ENCODE data around the gene UTRN. TPM values are rescaled to one million over a fixed set of nuclear protein-coding genes. Genes with fewer than 3 reads are reported as not detected.
A peak's percentile ranks its signal among the peaks of the same experiment; 100 is the strongest.

UTRN gene
- total and polyA plus RNA-seq, 12 donors = 11.4 to 109 (median 84.4) TPM

DNA sequence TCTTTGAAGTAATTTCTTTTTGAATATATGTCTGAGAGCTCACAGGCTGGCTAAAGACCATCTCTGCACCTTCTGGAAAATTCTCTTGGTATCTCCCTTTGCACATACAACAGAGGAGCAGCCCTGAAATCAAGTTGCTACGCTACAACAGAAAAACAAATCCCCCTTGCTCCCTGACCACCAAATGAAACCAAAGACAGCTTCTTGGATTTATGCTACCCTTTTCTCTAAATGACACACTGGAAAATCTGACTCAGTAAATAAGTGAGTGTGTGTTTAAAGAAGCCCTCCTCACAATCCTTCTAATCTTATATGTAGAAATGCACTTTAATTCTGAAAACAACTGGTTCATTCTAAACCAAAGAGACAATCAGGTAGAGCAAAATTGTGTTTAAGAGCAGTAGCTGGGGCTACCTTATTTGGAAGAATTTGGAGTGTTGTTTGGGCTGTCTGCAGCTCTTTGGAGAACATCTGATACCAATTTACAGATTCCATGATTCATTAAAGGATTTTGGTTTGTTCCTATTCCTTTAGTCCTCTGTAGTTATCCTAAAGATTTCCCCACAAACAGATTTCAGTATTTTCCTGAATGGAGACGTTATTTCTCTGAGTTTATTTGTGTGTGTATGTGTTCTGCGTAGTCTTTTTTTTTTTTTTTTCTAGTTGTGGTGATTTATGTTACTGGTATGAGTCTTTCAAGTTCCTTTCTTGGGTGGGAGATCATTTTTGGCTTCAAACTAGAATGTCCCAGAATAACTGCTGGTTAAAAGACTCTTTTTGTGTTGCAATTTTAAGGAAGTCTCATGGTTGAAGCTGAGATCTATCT, 36.4 kb upstream of the UTRN start:
- peaks cover 0 to 12% (median 0%) of the 10 kb centered on the region in 9 donors for H3K4me1 ChIP-seq
- intact Hi-C loops (cut with DNase I) = no loop called here
- 71 to 78% methylated on average over 3 of the region's 3 CpGs for WGBS, 2 donors

DNA sequence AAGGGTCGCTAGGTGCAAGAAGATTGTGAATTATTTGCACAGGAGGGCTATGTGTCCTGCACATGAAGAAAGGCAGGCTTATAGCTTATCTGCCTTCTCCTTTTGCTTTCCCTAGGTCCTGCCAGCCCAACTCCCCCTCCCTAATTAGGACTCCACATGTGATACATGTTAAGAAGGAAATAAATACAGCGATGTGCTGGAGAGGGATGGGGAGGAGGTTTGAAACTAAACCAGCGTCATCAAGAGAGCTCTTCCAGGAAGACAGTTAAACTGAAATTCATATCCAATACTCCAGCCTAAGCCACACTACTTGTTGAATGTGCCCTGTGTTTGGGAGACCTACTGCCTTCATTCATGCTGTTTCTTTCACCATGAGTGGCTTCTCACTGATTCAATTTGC, 34.9 kb upstream of the UTRN start:
- H3K36me3 ChIP-seq = no peaks in the 10 kb centered on the region
- H3K9me3 ChIP-seq = peaks cover 0 to 14% (median 0%) of the 10 kb centered on the region in 11 donors
- no peak overlapping the region for H3K4me3 ChIP-seq
- no peak overlapping the region for H3K27ac ChIP-seq
- 60 to 72% methylated on average over 3 of the region's 3 CpGs for WGBS, 2 donors
- ATAC-seq = no peak
- TF ChIP-seq, protein P1, sequence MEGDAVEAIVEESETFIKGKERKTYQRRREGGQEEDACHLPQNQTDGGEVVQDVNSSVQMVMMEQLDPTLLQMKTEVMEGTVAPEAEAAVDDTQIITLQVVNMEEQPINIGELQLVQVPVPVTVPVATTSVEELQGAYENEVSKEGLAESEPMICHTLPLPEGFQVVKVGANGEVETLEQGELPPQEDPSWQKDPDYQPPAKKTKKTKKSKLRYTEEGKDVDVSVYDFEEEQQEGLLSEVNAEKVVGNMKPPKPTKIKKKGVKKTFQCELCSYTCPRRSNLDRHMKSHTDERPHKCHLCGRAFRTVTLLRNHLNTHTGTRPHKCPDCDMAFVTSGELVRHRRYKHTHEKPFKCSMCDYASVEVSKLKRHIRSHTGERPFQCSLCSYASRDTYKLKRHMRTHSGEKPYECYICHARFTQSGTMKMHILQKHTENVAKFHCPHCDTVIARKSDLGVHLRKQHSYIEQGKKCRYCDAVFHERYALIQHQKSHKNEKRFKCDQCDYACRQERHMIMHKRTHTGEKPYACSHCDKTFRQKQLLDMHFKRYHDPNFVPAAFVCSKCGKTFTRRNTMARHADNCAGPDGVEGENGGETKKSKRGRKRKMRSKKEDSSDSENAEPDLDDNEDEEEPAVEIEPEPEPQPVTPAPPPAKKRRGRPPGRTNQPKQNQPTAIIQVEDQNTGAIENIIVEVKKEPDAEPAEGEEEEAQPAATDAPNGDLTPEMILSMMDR (IDR thresholded peaks at IDR 0.05) = no peak
- DNase-seq = no peak
- intact Hi-C loops (cut with DNase I) = no loop called here
- no peaks in the 10 kb centered on the region for H3K27me3 ChIP-seq
- H3K4me1 ChIP-seq = peaks cover 0 to 12% (median 0%) of the 10 kb centered on the region in 9 donors

More for the DNA sequence above, 36.4 kb upstream of the UTRN start:
- H3K4me3 ChIP-seq = no peak overlapping the region
- DNase-seq = no peak
- TF ChIP-seq, protein P1 (IDR thresholded peaks at IDR 0.05) = no peak
- H3K27ac ChIP-seq = peak overlapping the region in 3 of 10 donors; percentile 12 to 19 (median 15)
- H3K36me3 ChIP-seq = no peaks in the 10 kb centered on the region
- ATAC-seq = peak in 5 of 8 donors; percentile 20 to 46 (median 31)
- H3K9me3 ChIP-seq = peaks cover 0 to 16% (median 0%) of the 10 kb centered on the region in 11 donors
- H3K27me3 ChIP-seq = no peaks in the 10 kb centered on the region

DNA sequence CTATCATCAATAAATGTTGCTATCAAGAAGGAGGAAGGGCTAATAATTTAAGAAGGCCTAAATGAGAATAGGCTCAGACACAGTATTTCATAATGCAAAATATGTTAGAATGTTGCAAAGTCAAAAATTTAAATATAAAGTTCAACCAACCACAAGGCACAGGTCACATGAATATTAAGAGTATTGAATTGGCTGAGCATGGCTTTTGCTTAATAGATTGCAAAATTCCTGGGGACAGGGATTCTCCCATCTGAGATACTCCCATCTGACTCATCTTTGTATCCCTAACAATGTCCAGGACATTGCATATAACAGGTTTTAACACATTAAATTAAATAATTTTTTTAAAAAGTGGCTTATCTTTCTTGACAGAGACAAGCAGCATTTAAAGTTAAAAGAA, 32.9 kb upstream of the UTRN start:
- DNase-seq = no peak

DNA sequence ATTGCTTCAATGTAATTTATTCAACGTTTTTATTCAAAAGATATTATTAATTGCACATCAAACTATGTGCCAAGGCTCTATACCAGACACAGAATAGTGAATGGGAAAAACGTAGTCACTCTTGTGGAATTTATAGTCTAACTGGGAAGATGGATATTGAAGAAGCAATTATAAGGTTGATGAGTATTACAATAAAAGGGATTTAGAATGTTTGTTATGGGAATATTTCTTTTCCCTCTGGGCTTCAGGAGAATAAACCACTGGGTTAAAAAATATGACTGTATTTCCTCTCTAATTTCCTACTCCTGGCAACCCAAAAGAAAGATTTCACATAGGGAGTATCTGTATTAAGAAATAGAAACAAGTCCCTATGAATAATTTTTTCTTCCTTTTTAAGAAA, 25.1 kb upstream of the UTRN start:
- intact Hi-C loops (cut with DNase I) = no loop called here
- Histone ChIP-seq H3K36me3 (no peaks in the 10 kb centered on the region), H3K4me1 (peaks cover 0 to 23% (median 10%) of the 10 kb centered on the region in 9 donors), H3K27ac (peak overlapping the region in 2 of 10 donors; percentile 1 to 41), H3K9me3 (peaks cover 0 to 7% (median 0%) of the 10 kb centered on the region in 11 donors), H3K27me3 (no peaks in the 10 kb centered on the region), H3K4me3 (no peak overlapping the region)
- ATAC-seq (no peak), DNase-seq (no peak)
- TF ChIP-seq, protein P1 (IDR thresholded peaks at IDR 0.05) = peak in 1 of 9 donors; percentile 4
- WGBS, 2 donors = 51 to 53% methylated on average over 2 of the region's 2 CpGs

More for the DNA sequence above, 32.9 kb upstream of the UTRN start:
- peaks cover 0 to 12% (median 0%) of the 10 kb centered on the region in 9 donors for H3K4me1 ChIP-seq
- TF ChIP-seq, protein P1 (IDR thresholded peaks at IDR 0.05) = no peak
- no peaks in the 10 kb centered on the region for H3K36me3 ChIP-seq
- no peaks in the 10 kb centered on the region for H3K9me3 ChIP-seq
- no peak overlapping the region for H3K27ac ChIP-seq
- H3K27me3 ChIP-seq = no peaks in the 10 kb centered on the region
- ATAC-seq = no peak
- intact Hi-C loops (cut with DNase I) = no loop called here
- no peak overlapping the region for H3K4me3 ChIP-seq
